Measurements from ENCODE around the gene TLE3. TPM values are rescaled to one million over a fixed set of nuclear protein-coding genes. Genes with fewer than 3 reads are reported as not detected.

Gene TLE3
- polyA plus RNA-seq, 1 of the 3 experiments (the other 2 are of a cell fraction) = 14.7 TPM

DNA sequence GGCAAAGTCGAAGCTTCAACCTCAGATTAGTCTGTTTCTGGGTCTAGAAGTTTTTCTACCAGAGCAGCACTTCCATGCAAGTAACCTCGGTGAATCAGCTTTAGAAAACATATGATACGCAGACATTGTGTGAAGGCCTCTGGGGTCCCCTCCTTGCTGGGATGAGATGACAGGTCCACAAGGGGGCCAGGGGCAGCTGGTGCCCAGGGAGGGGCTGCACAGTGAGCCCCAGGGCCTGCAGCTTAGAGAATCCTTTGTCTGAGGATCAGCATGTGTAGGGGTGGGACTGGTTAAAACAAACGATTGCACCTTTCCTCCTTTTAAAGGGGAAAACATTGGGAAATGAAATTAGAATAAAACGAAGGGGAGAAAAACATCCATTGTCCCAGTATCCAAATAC is 47.5 kb upstream of the TLE3 start:
- no peak overlapping the region for H3K27ac ChIP-seq (ENCODE audit: low read depth in 2 of 2, low read length in 1 of 2)
- no peak for DNase-seq
- H3K36me3 ChIP-seq (replicated peaks in 1 of 2; ENCODE audit: control insufficient read depth in 1 of 2, insufficient read depth in 2 of 2, low read length in 1 of 2) = no peaks in the 10 kb centered on the region
- TF ChIP-seq EZH2phosphoT487 (IDR thresholded peaks at IDR 0.05; ENCODE audit: borderline replicate concordance, low read depth) (no peak), JUND (IDR thresholded peaks at IDR 0.05) (no peak), SMC3 (IDR thresholded peaks at IDR 0.05; ENCODE audit: low read depth, low read length) (no peak), POLR2AphosphoS5 (IDR thresholded peaks at IDR 0.05; ENCODE audit: low read depth, low read length) (no peak), EP300 (IDR thresholded peaks at IDR 0.05; ENCODE audit: borderline replicate concordance in 1 of 2, low read depth in 1 of 2, low read length in 1 of 2) (no peak), TAF1 (IDR thresholded peaks at IDR 0.05; ENCODE audit: borderline replicate concordance, low read depth, low read length) (no peak), MEF2A (IDR thresholded peaks at IDR 0.05; ENCODE audit: borderline replicate concordance, low read depth) (no peak), ELF1 (IDR thresholded peaks at IDR 0.05) (no peak), SIN3A (IDR thresholded peaks at IDR 0.05; ENCODE audit: borderline replicate concordance, low read depth, low read length) (no peak), FOSL2 (IDR thresholded peaks at IDR 0.05; ENCODE audit: borderline replicate concordance, low read depth) (no peak), NFIC (IDR thresholded peaks at IDR 0.05; ENCODE audit: borderline replicate concordance) (no peak), RFX5 (IDR thresholded peaks at IDR 0.05; ENCODE audit: low read length) (no peak)
- TF ChIP-seq, protein P1, sequence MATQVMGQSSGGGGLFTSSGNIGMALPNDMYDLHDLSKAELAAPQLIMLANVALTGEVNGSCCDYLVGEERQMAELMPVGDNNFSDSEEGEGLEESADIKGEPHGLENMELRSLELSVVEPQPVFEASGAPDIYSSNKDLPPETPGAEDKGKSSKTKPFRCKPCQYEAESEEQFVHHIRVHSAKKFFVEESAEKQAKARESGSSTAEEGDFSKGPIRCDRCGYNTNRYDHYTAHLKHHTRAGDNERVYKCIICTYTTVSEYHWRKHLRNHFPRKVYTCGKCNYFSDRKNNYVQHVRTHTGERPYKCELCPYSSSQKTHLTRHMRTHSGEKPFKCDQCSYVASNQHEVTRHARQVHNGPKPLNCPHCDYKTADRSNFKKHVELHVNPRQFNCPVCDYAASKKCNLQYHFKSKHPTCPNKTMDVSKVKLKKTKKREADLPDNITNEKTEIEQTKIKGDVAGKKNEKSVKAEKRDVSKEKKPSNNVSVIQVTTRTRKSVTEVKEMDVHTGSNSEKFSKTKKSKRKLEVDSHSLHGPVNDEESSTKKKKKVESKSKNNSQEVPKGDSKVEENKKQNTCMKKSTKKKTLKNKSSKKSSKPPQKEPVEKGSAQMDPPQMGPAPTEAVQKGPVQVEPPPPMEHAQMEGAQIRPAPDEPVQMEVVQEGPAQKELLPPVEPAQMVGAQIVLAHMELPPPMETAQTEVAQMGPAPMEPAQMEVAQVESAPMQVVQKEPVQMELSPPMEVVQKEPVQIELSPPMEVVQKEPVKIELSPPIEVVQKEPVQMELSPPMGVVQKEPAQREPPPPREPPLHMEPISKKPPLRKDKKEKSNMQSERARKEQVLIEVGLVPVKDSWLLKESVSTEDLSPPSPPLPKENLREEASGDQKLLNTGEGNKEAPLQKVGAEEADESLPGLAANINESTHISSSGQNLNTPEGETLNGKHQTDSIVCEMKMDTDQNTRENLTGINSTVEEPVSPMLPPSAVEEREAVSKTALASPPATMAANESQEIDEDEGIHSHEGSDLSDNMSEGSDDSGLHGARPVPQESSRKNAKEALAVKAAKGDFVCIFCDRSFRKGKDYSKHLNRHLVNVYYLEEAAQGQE (IDR thresholded peaks at IDR 0.05; ENCODE audit: low read depth, low read length) = no peak
- TF ChIP-seq, protein P2, sequence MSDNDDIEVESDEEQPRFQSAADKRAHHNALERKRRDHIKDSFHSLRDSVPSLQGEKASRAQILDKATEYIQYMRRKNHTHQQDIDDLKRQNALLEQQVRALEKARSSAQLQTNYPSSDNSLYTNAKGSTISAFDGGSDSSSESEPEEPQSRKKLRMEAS (IDR thresholded peaks at IDR 0.05; ENCODE audit: low read depth) = no peak
- TF ChIP-seq, protein P3, sequence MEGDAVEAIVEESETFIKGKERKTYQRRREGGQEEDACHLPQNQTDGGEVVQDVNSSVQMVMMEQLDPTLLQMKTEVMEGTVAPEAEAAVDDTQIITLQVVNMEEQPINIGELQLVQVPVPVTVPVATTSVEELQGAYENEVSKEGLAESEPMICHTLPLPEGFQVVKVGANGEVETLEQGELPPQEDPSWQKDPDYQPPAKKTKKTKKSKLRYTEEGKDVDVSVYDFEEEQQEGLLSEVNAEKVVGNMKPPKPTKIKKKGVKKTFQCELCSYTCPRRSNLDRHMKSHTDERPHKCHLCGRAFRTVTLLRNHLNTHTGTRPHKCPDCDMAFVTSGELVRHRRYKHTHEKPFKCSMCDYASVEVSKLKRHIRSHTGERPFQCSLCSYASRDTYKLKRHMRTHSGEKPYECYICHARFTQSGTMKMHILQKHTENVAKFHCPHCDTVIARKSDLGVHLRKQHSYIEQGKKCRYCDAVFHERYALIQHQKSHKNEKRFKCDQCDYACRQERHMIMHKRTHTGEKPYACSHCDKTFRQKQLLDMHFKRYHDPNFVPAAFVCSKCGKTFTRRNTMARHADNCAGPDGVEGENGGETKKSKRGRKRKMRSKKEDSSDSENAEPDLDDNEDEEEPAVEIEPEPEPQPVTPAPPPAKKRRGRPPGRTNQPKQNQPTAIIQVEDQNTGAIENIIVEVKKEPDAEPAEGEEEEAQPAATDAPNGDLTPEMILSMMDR (IDR thresholded peaks at IDR 0.05) = no peak
- TF ChIP-seq, protein P4, sequence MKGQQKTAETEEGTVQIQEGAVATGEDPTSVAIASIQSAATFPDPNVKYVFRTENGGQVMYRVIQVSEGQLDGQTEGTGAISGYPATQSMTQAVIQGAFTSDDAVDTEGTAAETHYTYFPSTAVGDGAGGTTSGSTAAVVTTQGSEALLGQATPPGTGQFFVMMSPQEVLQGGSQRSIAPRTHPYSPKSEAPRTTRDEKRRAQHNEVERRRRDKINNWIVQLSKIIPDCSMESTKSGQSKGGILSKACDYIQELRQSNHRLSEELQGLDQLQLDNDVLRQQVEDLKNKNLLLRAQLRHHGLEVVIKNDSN (IDR thresholded peaks at IDR 0.05; ENCODE audit: borderline replicate concordance, low read depth) = no peak
- TF ChIP-seq, protein P5, sequence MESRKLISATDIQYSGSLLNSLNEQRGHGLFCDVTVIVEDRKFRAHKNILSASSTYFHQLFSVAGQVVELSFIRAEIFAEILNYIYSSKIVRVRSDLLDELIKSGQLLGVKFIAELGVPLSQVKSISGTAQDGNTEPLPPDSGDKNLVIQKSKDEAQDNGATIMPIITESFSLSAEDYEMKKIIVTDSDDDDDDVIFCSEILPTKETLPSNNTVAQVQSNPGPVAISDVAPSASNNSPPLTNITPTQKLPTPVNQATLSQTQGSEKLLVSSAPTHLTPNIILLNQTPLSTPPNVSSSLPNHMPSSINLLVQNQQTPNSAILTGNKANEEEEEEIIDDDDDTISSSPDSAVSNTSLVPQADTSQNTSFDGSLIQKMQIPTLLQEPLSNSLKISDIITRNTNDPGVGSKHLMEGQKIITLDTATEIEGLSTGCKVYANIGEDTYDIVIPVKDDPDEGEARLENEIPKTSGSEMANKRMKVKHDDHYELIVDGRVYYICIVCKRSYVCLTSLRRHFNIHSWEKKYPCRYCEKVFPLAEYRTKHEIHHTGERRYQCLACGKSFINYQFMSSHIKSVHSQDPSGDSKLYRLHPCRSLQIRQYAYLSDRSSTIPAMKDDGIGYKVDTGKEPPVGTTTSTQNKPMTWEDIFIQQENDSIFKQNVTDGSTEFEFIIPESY (IDR thresholded peaks at IDR 0.05; ENCODE audit: borderline replicate concordance, low read depth) = no peak
- H3K27me3 ChIP-seq (ENCODE audit: insufficient read depth) = no peaks in the 10 kb centered on the region
- no peak overlapping the region for H2AFZ ChIP-seq (ENCODE audit: low read depth)
- H3F3A ChIP-seq (replicated peaks; ENCODE audit: insufficient read depth) = no peaks in the 10 kb centered on the region
- no peaks in the 10 kb centered on the region for H3K9me3 ChIP-seq
- WGBS (ENCODE audit: low lambda C conversion rate) = 79% methylated on average over 5 of the region's 5 CpGs
- no peak overlapping the region for H3K4me3 ChIP-seq (ENCODE audit: low read depth in 2 of 2, low read length in 1 of 2)
- CTCF ChIA-PET = no interaction called here
- no peak overlapping the region for H3K4me2 ChIP-seq
- H3K79me2 ChIP-seq (ENCODE audit: insufficient read depth) = no peaks in the 10 kb centered on the region
- H3K9me2 ChIP-seq = no peaks in the 10 kb centered on the region
- H4K20me1 ChIP-seq (ENCODE audit: insufficient read depth) = no peaks in the 10 kb centered on the region
- POLR2A ChIA-PET = interaction anchor here (0.5 kb wide), 1 partner anchor 278 kb away, joined by 3 read pairs; no protein-coding TSS in a partner anchor
- no peak overlapping the region for H3K9ac ChIP-seq
- peaks cover 6 to 15% of the 10 kb centered on the region in 2 experiments; a peak in 3 of 4 replicates for H3K4me1 ChIP-seq (ENCODE audit: control insufficient read depth in 1 of 2, insufficient read depth in 2 of 2, low read depth in 1 of 2, low read length in 1 of 2)
